Loucy (cell line): ENCODE results near the gene PPM1N.

ENCODE experiments used
- EZH2phosphoT487 ChIP-seq: fragments of 200-600 bp; IDR thresholded peaks from 2 replicates; pipeline ENCODE4 v1.6.1; 2018; ENCODE audit warnings: antibody characterized with exemption, mild to moderate bottlenecking, moderate library complexity, borderline replicate concordance
- TF ChIP-seq, protein P1 (sequence below): fragments of 200-600 bp; sonication (generic); conservative IDR thresholded peaks from 2 replicates; pipeline ENCODE4 v1.5.1; 2014; ENCODE audit warnings: mild to moderate bottlenecking, antibody characterized with exemption, low read length

DNA sequence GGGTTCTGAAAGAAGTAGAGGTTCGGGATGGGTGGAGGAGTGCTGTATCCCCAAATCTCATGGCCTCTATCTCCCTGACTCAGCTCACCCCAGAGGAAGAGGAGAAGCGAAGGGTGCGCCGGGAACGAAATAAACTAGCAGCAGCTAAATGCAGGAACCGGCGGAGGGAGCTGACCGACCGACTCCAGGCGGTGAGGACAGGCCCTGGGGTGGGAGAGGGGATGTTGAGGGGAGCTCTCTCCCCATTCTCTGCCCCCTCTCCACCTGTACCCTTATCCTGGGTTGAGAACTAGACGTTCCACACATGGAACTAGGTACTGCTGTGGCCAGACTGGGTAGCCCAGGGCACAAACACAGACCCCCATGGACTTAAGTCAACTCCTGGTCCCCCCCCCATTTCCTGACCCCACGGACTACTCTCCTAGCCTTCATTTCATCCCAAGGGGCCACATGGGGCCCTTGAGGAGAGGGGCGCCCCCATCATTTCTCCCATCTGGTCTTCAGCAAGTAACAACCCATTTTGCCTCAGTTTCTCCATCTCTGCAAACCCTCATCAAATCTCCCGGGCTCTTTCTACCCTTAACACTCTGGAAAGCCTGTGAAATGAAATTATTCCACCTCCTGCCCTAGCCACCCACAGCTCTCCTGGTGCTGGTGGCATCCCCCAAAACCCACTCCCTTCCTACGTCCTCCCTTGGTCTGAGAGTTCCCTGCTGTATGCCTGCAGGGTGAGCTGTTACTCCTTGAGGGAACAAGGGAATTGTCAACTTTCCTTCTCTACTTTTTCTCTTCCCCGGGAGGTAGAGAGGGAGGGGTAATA is 26.9 kb upstream of the PPM1N start:
- TF ChIP-seq, protein P1, sequence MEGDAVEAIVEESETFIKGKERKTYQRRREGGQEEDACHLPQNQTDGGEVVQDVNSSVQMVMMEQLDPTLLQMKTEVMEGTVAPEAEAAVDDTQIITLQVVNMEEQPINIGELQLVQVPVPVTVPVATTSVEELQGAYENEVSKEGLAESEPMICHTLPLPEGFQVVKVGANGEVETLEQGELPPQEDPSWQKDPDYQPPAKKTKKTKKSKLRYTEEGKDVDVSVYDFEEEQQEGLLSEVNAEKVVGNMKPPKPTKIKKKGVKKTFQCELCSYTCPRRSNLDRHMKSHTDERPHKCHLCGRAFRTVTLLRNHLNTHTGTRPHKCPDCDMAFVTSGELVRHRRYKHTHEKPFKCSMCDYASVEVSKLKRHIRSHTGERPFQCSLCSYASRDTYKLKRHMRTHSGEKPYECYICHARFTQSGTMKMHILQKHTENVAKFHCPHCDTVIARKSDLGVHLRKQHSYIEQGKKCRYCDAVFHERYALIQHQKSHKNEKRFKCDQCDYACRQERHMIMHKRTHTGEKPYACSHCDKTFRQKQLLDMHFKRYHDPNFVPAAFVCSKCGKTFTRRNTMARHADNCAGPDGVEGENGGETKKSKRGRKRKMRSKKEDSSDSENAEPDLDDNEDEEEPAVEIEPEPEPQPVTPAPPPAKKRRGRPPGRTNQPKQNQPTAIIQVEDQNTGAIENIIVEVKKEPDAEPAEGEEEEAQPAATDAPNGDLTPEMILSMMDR, result no peak
- TF ChIP-seq EZH2phosphoT487, result no peak
